Stimulated activated naive B cell treated with anti-CD40 and anti-IgM and Interleukin-4, amounts not matched to agents 10 μg/mL and 1 μg/mL and 100 μg/mL, for 72 hours (primary cell): ENCODE measurements around the gene EHD2.
A peak's percentile ranks its signal among the peaks of the same experiment; 100 is the strongest.

Experiments
- ATAC-seq, 2 donors: fragments of 150-1000 bp; cut with Tn5 transposase; replicated peaks; 2 replicates each; pipeline ENCODE4 v1.10.0; 2021; ENCODE audit warnings: moderate library complexity in 1 of 2
- DNase-seq: peaks from one replicate; pipeline ENCODE4 v3.0.0; 2021
- H3K27ac Mint-ChIP-seq: one replicate; pipeline ENCODE4 v1.8.0; 2022; ENCODE audit warnings: mild to moderate bottlenecking, mixed read lengths
- H3K27me3 Mint-ChIP-seq, 2 donors: one replicate each; pipeline ENCODE4 v1.8.0; 2022; ENCODE audit warnings: mixed read lengths in 2 of 2
- H3K36me3 Mint-ChIP-seq, 2 donors: one replicate each; pipeline ENCODE4 v1.8.0; 2022; ENCODE audit warnings: mixed read lengths in 2 of 2, mild to moderate bottlenecking in 1 of 2
- H3K4me1 Mint-ChIP-seq, 2 donors: one replicate each; pipeline ENCODE4 v1.8.0; 2022; ENCODE audit warnings: mixed read lengths in 2 of 2, mild to moderate bottlenecking in 1 of 2
- H3K4me3 Mint-ChIP-seq, 2 donors: one replicate each; pipeline ENCODE4 v1.8.0; 2022; ENCODE audit warnings: mild to moderate bottlenecking in 2 of 2, mixed read lengths in 2 of 2, moderate library complexity in 1 of 2
- H3K9me3 Mint-ChIP-seq, 2 donors: one replicate each; pipeline ENCODE4 v1.8.0; 2022; ENCODE audit warnings: mixed read lengths in 2 of 2, mild to moderate bottlenecking in 1 of 2

EHD2 gene

DNA sequence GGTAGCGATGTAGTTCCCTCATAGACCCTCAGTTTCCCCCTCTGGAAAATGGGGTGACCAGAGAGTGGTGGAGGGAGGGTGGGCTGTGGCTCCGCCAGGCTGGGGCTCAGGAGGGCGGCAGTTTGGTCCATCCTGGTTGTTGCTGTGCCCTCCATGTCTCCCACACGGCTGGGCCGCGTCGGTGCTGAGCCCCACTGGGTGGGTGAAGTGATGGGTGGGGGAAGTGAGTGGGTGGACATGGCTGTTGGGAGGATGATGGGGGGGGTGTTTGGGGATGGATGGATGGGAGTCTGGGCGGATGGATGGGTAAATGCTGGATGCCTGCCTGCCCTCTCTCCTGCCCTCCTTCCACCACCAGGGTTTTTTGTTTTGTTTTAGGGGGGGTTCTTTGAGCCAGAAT, 16.6 kb upstream of the EHD2 start:
- ATAC-seq (no peak), DNase-seq (no peak)
- H3K4me1 Mint-ChIP-seq = peaks cover 0 to 6% of the 10 kb centered on the region in 2 donors
- H3K9me3 Mint-ChIP-seq = no peaks in the 10 kb centered on the region
- no peaks in the 10 kb centered on the region for H3K27me3 Mint-ChIP-seq
- no peak overlapping the region for H3K4me3 Mint-ChIP-seq
- H3K36me3 Mint-ChIP-seq = peaks cover 7 to 39% of the 10 kb centered on the region in 2 donors
- no peak overlapping the region for H3K27ac Mint-ChIP-seq

DNA sequence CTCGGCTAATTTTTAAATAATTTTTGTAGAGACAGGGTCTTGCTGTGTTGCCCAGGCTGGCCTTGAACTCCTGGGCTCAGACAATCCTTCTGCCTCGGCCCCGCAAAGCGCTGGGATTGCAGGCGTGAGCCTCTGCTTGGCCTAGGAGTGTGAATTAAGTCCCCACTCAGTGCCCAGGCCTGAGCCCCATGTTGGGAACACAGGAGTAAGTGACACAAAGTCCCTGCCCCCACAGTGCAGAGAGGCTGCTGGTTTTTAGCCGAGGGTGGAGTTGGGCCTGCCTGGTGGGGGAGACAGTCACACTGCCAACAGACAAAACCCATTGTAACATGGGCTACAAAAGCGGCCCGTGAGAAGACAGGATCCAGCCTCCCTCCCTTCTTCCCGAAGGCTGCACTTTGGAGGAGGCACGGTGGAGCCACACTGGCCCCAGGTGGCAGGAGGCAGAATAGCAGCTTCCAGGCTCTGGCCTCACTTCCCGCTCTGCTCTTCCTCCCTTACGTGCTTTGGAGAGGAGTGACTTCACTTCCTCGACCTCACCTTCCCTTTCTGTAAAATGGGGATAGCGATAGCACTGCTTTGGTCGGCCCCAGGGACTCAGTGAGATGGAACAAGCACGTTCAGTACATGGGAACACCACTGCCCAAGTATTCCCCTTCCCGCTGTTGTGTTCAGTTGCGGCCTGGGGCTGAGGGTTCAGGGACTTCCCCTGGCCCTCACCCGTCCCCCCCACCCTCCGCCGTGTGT, 15.2 kb upstream of the EHD2 start:
- peak; percentile 43 for DNase-seq
- Mint-ChIP-seq H3K27ac (no peak overlapping the region), H3K27me3 (no peaks in the 10 kb centered on the region), H3K36me3 (peaks cover 10 to 36% of the 10 kb centered on the region in 2 donors), H3K4me3 (no peak overlapping the region), H3K4me1 (peaks cover 0 to 6% of the 10 kb centered on the region in 2 donors), H3K9me3 (no peaks in the 10 kb centered on the region)
- peak; percentile 78 to 79 for ATAC-seq

DNA sequence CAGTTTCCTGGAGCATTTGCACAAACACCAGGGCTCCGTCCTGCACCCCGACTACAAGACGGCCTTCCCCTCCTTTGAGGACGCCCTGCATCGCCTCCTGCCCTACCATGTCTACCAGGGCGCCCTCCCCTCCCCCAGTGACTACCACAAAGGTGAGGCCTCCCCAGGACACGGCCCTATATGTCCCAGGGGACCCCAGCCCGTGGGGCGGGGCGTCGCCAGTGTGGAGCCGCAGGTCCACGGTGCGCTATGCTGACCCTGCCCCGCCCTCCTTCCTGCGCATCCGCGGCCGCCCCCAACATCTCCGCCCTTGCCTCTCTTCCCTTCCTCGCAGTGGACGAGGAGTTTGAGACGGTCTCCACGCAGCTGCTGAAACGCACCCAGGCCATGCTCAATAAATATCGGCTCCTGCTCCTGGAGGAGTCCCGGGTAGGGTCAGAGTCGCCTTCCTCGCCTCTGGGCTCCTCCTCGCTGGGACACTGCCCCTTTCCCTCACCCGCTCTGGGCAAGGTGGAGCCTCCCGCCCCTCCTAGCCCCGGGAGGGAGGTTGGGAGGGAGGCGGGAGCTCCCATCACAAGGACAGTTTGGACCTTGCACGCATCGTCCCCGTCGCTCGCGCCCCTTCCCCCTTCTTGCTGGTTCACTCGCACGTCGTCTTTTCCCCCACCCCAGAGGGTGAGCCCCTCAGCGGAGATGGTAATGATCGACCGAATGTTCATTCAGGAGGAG, 14.4 kb upstream of the EHD2 start:
- Mint-ChIP-seq H3K4me3 (no peak overlapping the region), H3K4me1 (peaks cover 0 to 6% of the 10 kb centered on the region in 2 donors), H3K36me3 (peaks cover 9 to 39% of the 10 kb centered on the region in 2 donors), H3K9me3 (no peaks in the 10 kb centered on the region), H3K27ac (no peak overlapping the region), H3K27me3 (no peaks in the 10 kb centered on the region)
- ATAC-seq (no peak), DNase-seq (no peak)

DNA sequence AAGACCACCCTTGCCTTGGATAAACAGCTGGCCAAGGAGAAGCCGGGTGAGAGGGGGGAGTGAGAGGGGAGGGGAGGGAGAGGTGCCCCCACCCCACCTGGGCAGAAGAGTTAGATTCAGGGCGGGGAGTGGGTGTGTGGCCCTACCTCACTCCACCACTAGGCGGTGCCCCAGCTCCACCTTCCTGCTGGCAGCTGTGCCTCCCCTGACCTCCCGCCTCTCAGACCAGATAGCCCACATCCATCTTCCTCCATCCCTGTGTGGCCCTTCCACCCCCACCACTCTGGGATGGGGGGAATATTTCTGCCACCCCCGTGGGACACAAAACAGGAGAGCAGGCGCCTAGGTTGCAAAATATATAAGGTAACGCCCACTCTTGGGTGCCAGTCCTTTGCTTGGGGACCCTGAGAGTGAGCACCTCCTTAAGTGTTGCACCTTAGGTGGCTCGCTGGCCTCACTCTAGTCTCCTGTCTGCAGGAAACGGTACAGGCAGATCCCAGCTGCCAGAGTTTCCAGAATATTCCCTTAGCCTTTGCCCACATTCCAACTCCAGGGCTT, 13.8 kb upstream of the EHD2 start:
- H3K36me3 Mint-ChIP-seq = peaks cover 11 to 44% of the 10 kb centered on the region in 2 donors
- DNase-seq = peak; percentile 33
- H3K27ac Mint-ChIP-seq = no peak overlapping the region
- no peaks in the 10 kb centered on the region for H3K9me3 Mint-ChIP-seq
- ATAC-seq = peak; percentile 76
- H3K4me1 Mint-ChIP-seq = peaks cover 0 to 6% of the 10 kb centered on the region in 2 donors
- H3K27me3 Mint-ChIP-seq = no peaks in the 10 kb centered on the region
- H3K4me3 Mint-ChIP-seq = no peak overlapping the region

DNA sequence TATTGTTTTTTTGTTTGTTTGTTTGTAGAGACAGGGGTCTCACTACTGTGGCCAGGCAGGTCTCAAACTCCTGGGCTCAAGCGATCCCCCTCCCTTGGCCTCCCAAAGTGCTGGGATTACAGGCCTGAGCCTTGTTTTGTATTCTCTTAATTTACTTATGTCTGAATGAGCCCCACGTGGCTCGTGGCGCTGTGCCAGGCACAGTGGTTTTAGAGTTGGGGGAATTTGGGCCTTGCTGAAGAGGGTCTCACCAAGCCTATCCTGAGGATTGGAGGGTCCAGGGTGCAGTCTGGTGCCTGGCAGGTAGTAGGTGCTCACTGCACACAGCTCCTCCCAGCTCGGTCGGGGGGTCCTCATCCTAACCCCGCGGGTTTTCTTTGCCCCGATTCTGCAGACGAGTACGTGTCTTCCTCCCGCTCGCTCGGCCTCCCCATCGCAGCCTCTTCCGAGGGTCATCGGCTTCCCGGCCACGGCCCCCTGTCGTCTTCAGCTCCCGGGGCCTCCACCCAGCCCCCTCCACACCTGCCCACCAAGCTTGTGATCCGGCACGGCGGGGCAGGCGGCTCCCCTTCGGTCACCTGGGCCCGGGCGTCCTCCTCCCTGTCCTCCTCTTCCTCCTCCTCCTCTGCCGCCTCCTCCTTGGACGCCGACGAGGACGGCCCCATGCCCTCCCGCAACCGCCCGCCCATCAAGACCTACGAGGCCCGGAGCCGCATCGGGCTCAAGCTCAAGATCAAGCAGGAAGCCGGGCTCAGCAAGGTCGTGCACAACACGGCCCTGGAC, 12.1 kb upstream of the EHD2 start:
- Mint-ChIP-seq H3K9me3 (peaks cover 0 to 2% of the 10 kb centered on the region in 2 donors), H3K4me3 (no peak overlapping the region), H3K4me1 (peaks cover 0 to 2% of the 10 kb centered on the region in 2 donors), H3K27ac (no peak overlapping the region), H3K27me3 (no peaks in the 10 kb centered on the region), H3K36me3 (peaks cover 11 to 36% of the 10 kb centered on the region in 2 donors)
- no peak for DNase-seq
- ATAC-seq = no peak

DNA sequence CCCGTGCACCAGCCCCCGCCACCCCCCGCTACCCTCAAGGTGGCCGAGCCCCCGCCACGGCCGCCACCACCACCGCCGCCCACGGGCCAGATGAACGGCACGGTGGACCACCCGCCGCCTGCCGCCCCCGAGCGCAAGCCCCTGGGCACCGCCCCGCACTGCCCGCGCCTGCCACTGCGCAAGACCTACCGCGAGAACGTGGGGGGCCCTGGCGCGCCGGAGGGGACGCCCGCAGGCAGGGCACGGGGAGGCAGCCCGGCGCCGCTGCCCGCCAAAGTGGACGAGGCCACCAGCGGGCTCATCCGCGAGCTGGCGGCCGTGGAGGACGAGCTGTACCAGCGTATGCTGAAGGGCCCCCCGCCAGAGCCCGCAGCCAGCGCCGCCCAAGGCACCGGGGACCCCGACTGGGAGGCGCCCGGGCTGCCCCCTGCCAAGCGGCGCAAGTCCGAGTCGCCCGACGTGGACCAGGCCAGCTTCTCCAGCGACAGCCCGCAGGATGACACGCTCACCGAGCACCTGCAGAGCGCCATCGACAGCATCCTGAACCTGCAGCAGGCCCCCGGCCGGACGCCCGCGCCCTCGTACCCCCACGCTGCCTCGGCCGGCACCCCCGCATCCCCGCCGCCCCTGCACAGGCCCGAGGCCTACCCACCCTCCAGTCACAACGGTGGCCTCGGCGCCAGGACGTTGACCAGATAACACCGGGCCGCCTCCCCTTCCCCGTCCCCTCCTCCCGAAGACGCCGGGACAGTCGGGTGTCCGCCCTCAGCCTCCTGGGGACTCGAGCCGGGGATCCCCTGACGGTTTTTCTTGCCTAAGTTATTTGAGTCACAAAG, 11.3 kb upstream of the EHD2 start:
- Mint-ChIP-seq H3K27me3 (peaks cover 4 to 7% of the 10 kb centered on the region in 2 donors), H3K27ac (no peak overlapping the region), H3K36me3 (peaks cover 11 to 33% of the 10 kb centered on the region in 2 donors), H3K4me3 (no peak overlapping the region), H3K4me1 (peaks cover under 1 to 3% of the 10 kb centered on the region in 2 donors), H3K9me3 (peaks cover 0 to 2% of the 10 kb centered on the region in 2 donors)
- no peak for DNase-seq
- no peak for ATAC-seq

DNA sequence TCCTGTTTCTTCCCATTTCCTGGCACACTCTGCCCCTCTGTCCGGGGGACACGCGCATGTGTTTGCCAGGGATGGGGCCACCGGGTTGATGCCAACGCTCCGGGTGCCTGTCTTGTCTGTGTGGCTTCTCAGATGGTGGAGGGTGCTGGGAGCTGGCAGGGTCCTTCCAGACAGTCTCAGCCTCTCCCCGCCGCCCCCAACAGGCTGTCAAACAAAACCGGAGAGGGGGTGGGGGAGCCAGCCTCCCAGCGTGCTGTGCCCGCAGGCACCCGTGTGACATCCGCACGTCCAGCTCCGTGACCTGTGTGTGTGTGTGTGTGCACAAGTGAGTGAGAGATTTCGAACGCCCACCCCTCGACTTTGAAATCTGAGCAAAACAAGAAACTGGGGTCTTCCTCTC, 10.6 kb upstream of the EHD2 start:
- Mint-ChIP-seq H3K27me3 (peaks cover 12 to 14% of the 10 kb centered on the region in 2 donors), H3K9me3 (peaks cover 0 to 2% of the 10 kb centered on the region in 2 donors), H3K36me3 (peaks cover 11 to 32% of the 10 kb centered on the region in 2 donors), H3K4me3 (no peak overlapping the region), H3K4me1 (peaks cover 7% of the 10 kb centered on the region in 2 donors), H3K27ac (no peak overlapping the region)
- ATAC-seq (no peak), DNase-seq (no peak)

DNA sequence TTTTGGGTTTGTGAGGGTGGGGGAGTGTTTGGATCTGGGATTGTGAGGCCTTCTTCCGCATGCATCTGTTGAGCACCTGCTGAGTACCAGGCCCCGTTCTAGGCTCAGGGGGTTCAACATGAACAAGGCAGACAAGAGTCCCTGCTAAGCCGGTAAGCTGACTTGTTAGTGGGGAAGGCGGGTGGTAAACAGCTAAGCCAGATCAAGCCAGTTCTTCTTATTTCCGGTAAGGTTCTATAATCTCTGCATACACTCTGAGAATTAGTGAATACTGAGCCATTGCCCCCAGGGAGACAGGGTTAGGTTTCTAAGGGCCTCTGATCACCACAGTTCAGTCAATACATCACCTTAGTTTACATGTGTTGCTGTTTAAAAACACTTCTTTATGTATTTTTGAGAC, 9.9 kb upstream of the EHD2 start:
- H3K4me1 Mint-ChIP-seq = peaks cover 5 to 7% of the 10 kb centered on the region in 2 donors

DNA sequence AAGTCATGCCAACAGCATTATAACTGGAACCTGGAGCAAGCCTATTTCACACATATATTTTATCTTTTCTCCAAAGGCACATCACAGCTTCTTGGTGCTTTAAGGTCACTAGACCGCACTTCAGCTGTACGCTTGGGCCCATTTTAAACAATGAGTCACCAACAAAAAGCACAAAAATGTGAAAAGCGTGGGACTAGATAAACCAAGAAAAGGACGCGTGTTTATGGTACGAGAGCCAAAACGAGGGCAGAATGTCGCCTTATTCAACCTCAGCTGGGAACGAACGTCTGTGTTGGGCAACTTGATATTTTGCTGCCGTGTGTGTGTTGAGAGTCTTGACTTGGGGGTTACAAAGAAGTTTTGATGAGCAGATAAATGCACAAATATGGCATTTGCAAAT, 9.2 kb upstream of the EHD2 start:
- Mint-ChIP-seq H3K4me3 (no peak overlapping the region), H3K4me1 (peaks cover 5 to 7% of the 10 kb centered on the region in 2 donors), H3K27ac (no peak overlapping the region), H3K27me3 (peaks cover 13 to 17% of the 10 kb centered on the region in 2 donors), H3K9me3 (peaks cover 0 to 2% of the 10 kb centered on the region in 2 donors), H3K36me3 (peaks cover 11 to 27% of the 10 kb centered on the region in 2 donors)
- no peak for DNase-seq
- no peak for ATAC-seq

More for the DNA sequence above, 9.9 kb upstream of the EHD2 start:
- ATAC-seq (no peak), DNase-seq (no peak)
- H3K36me3 Mint-ChIP-seq = peaks cover 11 to 32% of the 10 kb centered on the region in 2 donors
- peaks cover 0 to 2% of the 10 kb centered on the region in 2 donors for H3K9me3 Mint-ChIP-seq
- no peak overlapping the region for H3K27ac Mint-ChIP-seq
- peaks cover 13 to 17% of the 10 kb centered on the region in 2 donors for H3K27me3 Mint-ChIP-seq
- no peak overlapping the region for H3K4me3 Mint-ChIP-seq

DNA sequence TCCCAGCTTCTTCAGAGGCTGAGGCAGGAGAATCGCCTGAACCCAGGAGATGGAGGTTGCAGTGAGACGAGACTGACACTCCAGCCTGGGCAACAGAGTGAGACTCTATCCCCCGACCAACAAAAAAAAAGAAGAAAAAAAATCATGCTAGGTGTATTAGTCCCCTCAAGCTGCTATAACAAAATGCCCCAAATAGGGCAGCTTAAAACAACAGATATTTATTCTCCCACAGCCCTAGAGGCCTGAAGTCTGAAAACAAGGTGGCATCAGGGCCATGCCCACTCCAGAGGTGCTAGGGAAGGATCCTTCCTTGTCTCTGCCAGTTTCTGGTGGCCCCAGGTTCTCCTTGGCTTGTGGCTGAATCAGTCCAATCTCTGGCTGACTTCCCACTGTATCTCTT, 8.6 kb upstream of the EHD2 start:
- DNase-seq = no peak
- H3K27ac Mint-ChIP-seq = no peak overlapping the region
- H3K4me1 Mint-ChIP-seq = peaks cover 5 to 7% of the 10 kb centered on the region in 2 donors
- H3K27me3 Mint-ChIP-seq = peaks cover 13 to 17% of the 10 kb centered on the region in 2 donors
- peaks cover 11 to 24% of the 10 kb centered on the region in 2 donors for H3K36me3 Mint-ChIP-seq
- ATAC-seq = no peak
- no peak overlapping the region for H3K4me3 Mint-ChIP-seq
- H3K9me3 Mint-ChIP-seq = peaks cover 0 to 2% of the 10 kb centered on the region in 2 donors

DNA sequence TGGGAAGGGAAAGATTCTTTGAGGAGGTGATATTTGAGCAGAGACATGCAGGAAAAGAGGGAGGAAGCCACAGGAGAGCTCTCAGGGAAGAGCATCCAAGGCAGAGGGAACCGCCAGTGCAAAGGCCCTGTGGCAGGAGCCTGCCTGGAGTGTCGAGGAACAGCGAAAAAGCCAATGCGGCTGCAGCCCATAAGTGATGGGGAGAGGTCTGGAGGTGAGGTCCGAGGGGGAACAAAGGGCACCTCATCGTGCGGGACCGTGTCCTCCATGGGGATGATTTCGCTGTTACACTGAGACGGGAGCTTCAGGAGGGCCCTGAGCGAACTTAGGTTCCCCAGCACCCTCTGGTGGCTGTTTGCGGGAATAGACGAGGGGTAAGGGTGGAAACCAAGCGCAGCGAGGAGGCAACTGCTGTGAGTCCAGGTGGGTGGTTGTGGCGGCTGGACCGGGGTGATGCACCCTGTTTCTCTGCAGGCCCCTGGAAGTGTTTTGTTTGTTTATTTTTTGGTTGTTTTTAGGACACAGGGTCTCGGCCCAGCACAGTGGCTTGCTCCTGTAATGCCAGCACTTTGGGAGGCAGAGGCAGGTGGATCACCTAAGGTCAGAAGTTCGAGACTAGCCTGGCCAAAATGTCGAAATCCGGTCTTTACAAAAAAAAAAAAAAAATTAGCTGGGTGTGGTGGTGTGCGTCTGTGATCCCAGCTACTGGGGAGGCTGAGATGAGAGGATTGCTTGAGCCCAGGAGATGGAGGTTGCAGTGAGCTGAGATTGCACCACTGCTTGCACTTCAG, 5.9 kb upstream of the EHD2 start:
- H3K4me3 Mint-ChIP-seq = no peak overlapping the region
- H3K27me3 Mint-ChIP-seq = peaks cover 23 to 29% of the 10 kb centered on the region in 2 donors
- ATAC-seq (peak; percentile 95), DNase-seq (peak; percentile 59)
- peaks cover 0 to 2% of the 10 kb centered on the region in 2 donors for H3K9me3 Mint-ChIP-seq
- H3K4me1 Mint-ChIP-seq = peaks cover 5 to 7% of the 10 kb centered on the region in 2 donors
- no peak overlapping the region for H3K27ac Mint-ChIP-seq
- peaks cover 9 to 17% of the 10 kb centered on the region in 2 donors for H3K36me3 Mint-ChIP-seq

DNA sequence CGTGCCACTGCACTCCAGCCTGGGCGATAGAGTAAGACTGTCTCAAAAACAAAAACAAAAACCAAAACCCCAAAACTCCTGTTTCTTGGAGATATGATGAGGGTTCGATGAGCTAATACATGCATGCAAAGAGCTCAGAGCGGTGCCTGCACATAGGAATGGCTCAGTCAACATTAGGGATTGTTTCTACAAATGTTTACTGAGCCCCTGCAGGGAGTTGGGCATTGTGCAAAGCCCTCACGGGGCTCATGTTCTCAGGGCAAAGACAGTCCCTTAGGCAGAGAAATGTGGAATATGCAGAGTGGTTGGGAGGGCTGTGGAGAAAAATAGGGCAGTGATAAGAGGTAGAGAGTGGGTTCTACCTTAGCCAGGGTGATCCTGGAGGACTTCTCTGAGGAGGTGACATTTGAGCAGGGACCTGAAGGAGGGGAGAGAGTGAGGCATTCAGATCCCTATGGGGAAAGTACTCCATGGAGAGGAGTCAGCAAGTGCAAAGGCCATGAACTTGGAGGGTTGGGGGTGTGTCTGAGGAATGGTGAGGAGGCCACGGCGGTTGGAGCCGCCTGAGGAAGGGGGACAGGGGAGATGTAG, 1.5 kb upstream of the EHD2 start:
- Mint-ChIP-seq H3K36me3 (peaks cover 6 to 8% of the 10 kb centered on the region in 2 donors), H3K9me3 (peaks cover 8 to 10% of the 10 kb centered on the region in 2 donors), H3K27me3 (peaks cover 51 to 55% of the 10 kb centered on the region in 2 donors), H3K27ac (no peak overlapping the region), H3K4me1 (peaks cover 7% of the 10 kb centered on the region in 2 donors), H3K4me3 (no peak overlapping the region)
- DNase-seq = no peak
- ATAC-seq = no peak
